GM23338 (cell line): ENCODE results near the gene MLKL. TPM values are rescaled to one million over a fixed set of nuclear protein-coding genes. Genes with fewer than 3 reads are reported as not detected.

ENCODE experiments used
- ATAC-seq: fragments of 200-7000 bp; cut with Tn5 transposase; 3 replicates; pipeline ENCODE4 v1.9.1; 2020
- DNase-seq: peaks from one replicate; pipeline ENCODE4 v3.0.0-alpha.2; 2015; ENCODE audit warnings: low spot score
- H2AFZ ChIP-seq: fragments of 200-600 bp; sonication (generic); 2 replicates; pipeline ENCODE4 v1.8.0; 2016; ENCODE audit warnings: antibody characterized with exemption, mild to moderate bottlenecking, moderate library complexity
- H3F3A ChIP-seq: fragments of 200-600 bp; sonication (generic); replicated peaks from 2 replicates; pipeline ENCODE4 v1.8.0; 2017; ENCODE audit warnings: antibody characterized with exemption, mixed run types, low read depth
- H3K27ac ChIP-seq: fragments of 200-600 bp; sonication (generic); 2 replicates; pipeline ENCODE4 v1.6.1; 2016; ENCODE audit warnings: low read depth
- H3K27me3 ChIP-seq: fragments of 200-600 bp; sonication (generic); 2 replicates; pipeline ENCODE4 v1.8.0; 2016; ENCODE audit warnings: mild to moderate bottlenecking, mixed run types, moderate library complexity; ENCODE audit not compliant: insufficient read depth
- H3K36me3 ChIP-seq: fragments of 200-600 bp; sonication (generic); 2 replicates; pipeline ENCODE4 v1.8.0; 2016; ENCODE audit warnings: mild to moderate bottlenecking; ENCODE audit not compliant: insufficient read depth
- H3K4me1 ChIP-seq: fragments of 200-600 bp; sonication (generic); 2 replicates; pipeline ENCODE4 v1.8.0; 2016; ENCODE audit warnings: mild to moderate bottlenecking, moderate library complexity; ENCODE audit not compliant: insufficient read depth
- H3K4me2 ChIP-seq: fragments of 200-600 bp; sonication (generic); 2 replicates; pipeline ENCODE4 v1.7.1; 2017; ENCODE audit warnings: mixed run types
- H3K4me3 ChIP-seq: fragments of 200-600 bp; sonication (generic); 2 replicates; pipeline ENCODE4 v1.6.1; 2016; ENCODE audit warnings: mixed run types
- H3K79me2 ChIP-seq: fragments of 200-600 bp; sonication (generic); replicated peaks from 2 replicates; pipeline ENCODE4 v1.8.0; 2017; ENCODE audit warnings: mild to moderate bottlenecking; ENCODE audit not compliant: insufficient read depth
- H3K9me2 ChIP-seq: fragments of 200-600 bp; sonication (generic); 2 replicates; pipeline ENCODE4 v1.8.0; 2017; ENCODE audit not compliant: insufficient read depth
- H4K20me1 ChIP-seq: fragments of 200-600 bp; sonication (generic); replicated peaks from 2 replicates; pipeline ENCODE4 v1.8.0; 2017; ENCODE audit warnings: mild to moderate bottlenecking; ENCODE audit not compliant: insufficient read depth
- H3K27ac Mint-ChIP-seq: 2 replicates; pipeline ENCODE4 v1.8.0; 2020; ENCODE audit warnings: inconsistent platforms, mild to moderate bottlenecking, moderate library complexity, mixed read lengths
- H3K27me3 Mint-ChIP-seq: 3 replicates; pipeline ENCODE4 v1.8.0; 2022; ENCODE audit warnings: low read depth, mild to moderate bottlenecking, moderate library complexity, mixed read lengths, inconsistent platforms; ENCODE audit not compliant: insufficient read depth, poor library complexity
- H3K36me3 Mint-ChIP-seq: 3 replicates; pipeline ENCODE4 v1.8.0; 2021; ENCODE audit warnings: low read depth, mild to moderate bottlenecking, inconsistent platforms, moderate library complexity, mixed read lengths
- H3K4me1 Mint-ChIP-seq: 3 replicates; pipeline ENCODE4 v1.8.0; 2020; ENCODE audit warnings: mild to moderate bottlenecking, inconsistent platforms, mixed read lengths
- H3K4me3 Mint-ChIP-seq: 3 replicates; pipeline ENCODE4 v1.8.0; 2021; ENCODE audit warnings: moderate library complexity, mild to moderate bottlenecking, inconsistent platforms, mixed read lengths
- H3K9me3 Mint-ChIP-seq: 3 replicates; pipeline ENCODE4 v1.8.0; 2020; ENCODE audit warnings: moderate library complexity, mild to moderate bottlenecking, inconsistent platforms, mixed read lengths
- CREB1 ChIP-seq: fragments of 250-450 bp; sonication (Bioruptor Pico); IDR thresholded peaks from 2 replicates; pipeline ENCODE4 v1.5.0; 2020; ENCODE audit warnings: low read depth, mild to moderate bottlenecking, moderate library complexity
- CTCF ChIP-seq, 2 experiments: fragments of 200-600 bp in 1 of 2; sonication (generic) in 1 of 2; conservative IDR thresholded peaks; 2 replicates each; pipeline versions ENCODE4 v1.5.1 to v1.6.1; 2016 to 2017; ENCODE audit warnings: antibody characterized with exemption in 2 of 2, low read depth in 2 of 2, mild to moderate bottlenecking in 2 of 2, moderate library complexity in 1 of 2
- ETS1 ChIP-seq: IDR thresholded peaks from 2 replicates; pipeline ENCODE4 v1.6.1; 2016; ENCODE audit warnings: antibody characterized with exemption
- EZH2 ChIP-seq: fragments of 200-600 bp; sonication (generic); IDR thresholded peaks from one replicate; pipeline ENCODE4 v1.8.0; 2017; ENCODE audit warnings: antibody characterized with exemption, mild to moderate bottlenecking, low read depth; ENCODE audit not compliant: unreplicated experiment
- EZH2phosphoT487 ChIP-seq: fragments of 200-600 bp; sonication (generic); IDR thresholded peaks from one replicate; pipeline ENCODE4 v1.8.1; 2018; ENCODE audit warnings: antibody characterized with exemption; ENCODE audit not compliant: unreplicated experiment
- JUNB ChIP-seq: IDR thresholded peaks from one replicate; pipeline ENCODE4 v1.6.1; 2016; ENCODE audit warnings: antibody characterized with exemption; ENCODE audit not compliant: unreplicated experiment
- NANOG ChIP-seq: IDR thresholded peaks from 2 replicates; pipeline ENCODE4 v1.6.1; 2016; ENCODE audit warnings: antibody characterized with exemption, borderline replicate concordance
- POLR2AphosphoS5 ChIP-seq: IDR thresholded peaks from 2 replicates; pipeline ENCODE4 v1.6.1; 2016; ENCODE audit warnings: antibody characterized with exemption, low read depth
- REST ChIP-seq: IDR thresholded peaks from one replicate; pipeline ENCODE4 v1.6.1; 2018; ENCODE audit warnings: antibody characterized with exemption; ENCODE audit not compliant: unreplicated experiment
- STAT1 ChIP-seq: IDR thresholded peaks from one replicate; pipeline ENCODE4 v1.6.1; 2016; ENCODE audit warnings: antibody characterized with exemption; ENCODE audit not compliant: unreplicated experiment
- polyA plus RNA-seq: library from polyadenylated mRNA; unstranded; fragments of >200 nt; fragmentation: Nextera tagmentation; extraction: Ambion mirVana; gene quantifications from 2 replicates; pipeline ENCODE4 v1.2.1, GENCODE V29; 2016
- total RNA-seq: library from RNA; depleted of rRNA; stranded (reverse); fragments of >200 nt; shearing (Covaris generic); gene quantifications from 2 replicates; pipeline ENCODE4 v1.2.3, GENCODE V29; 2014

The MLKL gene
- total and polyA plus RNA-seq, 2 experiments from 2014 or later, result 5.1 to 9.7 TPM

- Mint-ChIP-seq H3K9me3 (no peaks in the 10 kb centered on the region), H3K36me3 (peaks cover 84% of the 10 kb centered on the region), H3K27ac (no peak overlapping the region), H3K4me3 (no peak overlapping the region), H3K27me3 (peaks cover 1% of the 10 kb centered on the region), H3K4me1 (no peaks in the 10 kb centered on the region)
- H3K27me3 ChIP-seq, result no peaks in the 10 kb centered on the region
- ATAC-seq, result no peak
- peaks cover 91% of the 10 kb centered on the region for H3K36me3 ChIP-seq
- no peak for TF ChIP-seq ETS1
- no peak for TF ChIP-seq CTCF (conservative IDR thresholded peaks at IDR 0.05; ENCODE audit: low read depth in 2 of 2)
- TF ChIP-seq EZH2phosphoT487, result no peak
- TF ChIP-seq POLR2AphosphoS5, result no peak
- no peak for TF ChIP-seq NANOG
- no peak for TF ChIP-seq CREB1 (CRISPR knock-in tag)
- TF ChIP-seq STAT1, result no peak
- no peak for TF ChIP-seq JUNB
- TF ChIP-seq REST, result no peak
- TF ChIP-seq EZH2, result no peak
- peaks cover 38% of the 10 kb centered on the region for H4K20me1 ChIP-seq
- H3K4me1 ChIP-seq, result no peaks in the 10 kb centered on the region
- no peak overlapping the region for H2AFZ ChIP-seq
- no peak for DNase-seq
- no peaks in the 10 kb centered on the region for H3K9me2 ChIP-seq
- peaks cover 4% of the 10 kb centered on the region; the same call in 1 of the 2 replicates for H3F3A ChIP-seq
- H3K4me2 ChIP-seq, result no peak overlapping the region
- H3K79me2 ChIP-seq, result peaks cover 21% of the 10 kb centered on the region
- no peak overlapping the region for H3K27ac ChIP-seq
- H3K4me3 ChIP-seq, result no peak overlapping the region
These were observed 58.7 kb downstream of the MLKL start for GRCh38 chr16:74641969-74642368.
